HCT116 (cell line): ENCODE measurements around the gene ARHGEF40. TPM values are rescaled to one million over a fixed set of nuclear protein-coding genes. Genes with fewer than 3 reads are reported as not detected.

Experiments used
- ATAC-seq: fragments of 200-7000 bp; cut with Tn5 transposase; 2 replicates; pipeline ENCODE4 v1.9.1; 2020; ENCODE audit warnings: mild to moderate bottlenecking, moderate library complexity
- BruUV-seq: library from RNA; stranded (reverse); fragments of 400-500 nt; replicated peaks from 2 replicates; lab custom pipeline; 2021; lab: Mats Ljungman, UMichigan
- CTCF ChIA-PET: fragments of 300-600 bp; sonication (Branson Sonifier 250); formaldehyde crosslinking; loops from one replicate; lab custom pipeline; 2021; ENCODE audit warnings: antibody characterized with exemption; lab: Charles Lee
- POLR2A ChIA-PET: fragments of 300-600, 350-600 bp; sonication (Branson Sonifier 250); formaldehyde crosslinking; loops from one replicate; lab custom pipeline; 2021; ENCODE audit warnings: antibody characterized with exemption; lab: Charles Lee
- RAD21 ChIA-PET, 2 experiments: fragments of 300-600 bp; sonication (Branson Sonifier 250); formaldehyde crosslinking; loops; one replicate each; lab custom pipeline; 2023; ENCODE audit warnings: low total read pairs in 2 of 2; ENCODE audit not compliant: uncharacterized antibody in 2 of 2, unreplicated experiment in 2 of 2, low non-redundant PET in 1 of 2; lab: Charles Lee
- DNase-seq: peaks from one replicate; pipeline ENCODE4 v3.0.0-alpha.2; 2010; ENCODE audit warnings: low read depth, low spot score
- H2AFZ ChIP-seq: fragments of 200-600 bp; shearing (Covaris generic), sonication (generic); 2 replicates; pipeline ENCODE4 v1.6.1; 2017; ENCODE audit warnings: low read depth, mixed run types, mixed read lengths, antibody characterized with exemption, low read length; ENCODE audit not compliant: poor library complexity, severe bottlenecking
- H3K27ac ChIP-seq: 2 replicates; pipeline ENCODE4 v1.5.1; 2012; ENCODE audit warnings: low read depth, low read length
- H3K27me3 ChIP-seq: fragments of 200-600 bp; sonication (generic); 2 replicates; pipeline ENCODE4 v1.6.1; 2016; ENCODE audit warnings: mixed run types, low read length, mixed read lengths; ENCODE audit not compliant: insufficient read depth
- H3K36me3 ChIP-seq, 2 experiments: fragments of 200-500 bp in 1 of 2; fragments of 200-600 bp in 1 of 2; sonication (Bioruptor generic) in 1 of 2; sonication (generic) in 1 of 2; 2 replicates each; pipeline versions ENCODE4 v1.5.1 to v1.6.1; 2014 to 2016; ENCODE audit warnings: low read length in 2 of 2, inconsistent platforms in 1 of 2, mixed read lengths in 1 of 2, mixed run types in 1 of 2; ENCODE audit not compliant: insufficient read depth in 2 of 2, control insufficient read depth in 1 of 2
- H3K4me1 ChIP-seq, 2 experiments: fragments of 200-600 bp in 1 of 2; sonication (generic) in 1 of 2; 2 replicates each; pipeline versions ENCODE4 v1.5.1 to v1.6.1; 2012 to 2017; ENCODE audit warnings: low read length in 2 of 2, inconsistent platforms in 1 of 2, mild to moderate bottlenecking in 1 of 2, mixed read lengths in 1 of 2, mixed run types in 1 of 2, moderate library complexity in 1 of 2; ENCODE audit not compliant: insufficient read depth in 2 of 2, control insufficient read depth in 1 of 2
- H3K4me2 ChIP-seq: fragments of 200-600 bp; sonication (generic); 2 replicates; pipeline ENCODE4 v1.6.1; 2017; ENCODE audit warnings: mixed run types, low read length, mixed read lengths
- H3K4me3 ChIP-seq, 2 experiments: fragments of 200-600 bp in 1 of 2; sonication (generic) in 1 of 2; replicated peaks in 1 of 2; 2 replicates each; pipeline ENCODE4 v1.5.1; 2011 to 2016; ENCODE audit warnings: low read length in 2 of 2, control low read depth in 1 of 2, low read depth in 1 of 2, mild to moderate bottlenecking in 1 of 2, mixed read lengths in 1 of 2, mixed run types in 1 of 2
- H3K79me2 ChIP-seq: fragments of 200-600 bp; sonication (generic); 2 replicates; pipeline ENCODE4 v1.6.1; 2017; ENCODE audit warnings: mild to moderate bottlenecking, mixed run types, low read length, moderate library complexity, mixed read lengths; ENCODE audit not compliant: insufficient read depth
- H3K9ac ChIP-seq: fragments of 200-600 bp; sonication (generic); 2 replicates; pipeline ENCODE4 v1.6.1; 2016; ENCODE audit warnings: low read length, mixed read lengths
- H3K9me2 ChIP-seq: fragments of 200-600 bp; sonication (generic), shearing (Covaris generic); 2 replicates; pipeline ENCODE4 v1.6.1; 2017; ENCODE audit warnings: mixed run types, mild to moderate bottlenecking, moderate library complexity; ENCODE audit not compliant: insufficient read depth
- H3K9me3 ChIP-seq, 2 experiments: fragments of 200-500 bp in 1 of 2; fragments of 200-600 bp in 1 of 2; sonication (Bioruptor generic) in 1 of 2; sonication (generic) in 1 of 2; 2 replicates each; pipeline ENCODE4 v1.6.1; 2014 to 2017; ENCODE audit warnings: low read length in 2 of 2, mixed read lengths in 2 of 2, inconsistent platforms in 1 of 2, low read depth in 1 of 2, mild to moderate bottlenecking in 1 of 2, mixed run types in 1 of 2, moderate library complexity in 1 of 2; ENCODE audit not compliant: control insufficient read depth in 1 of 2, insufficient read depth in 1 of 2
- H4K20me1 ChIP-seq: fragments of 200-600 bp; sonication (generic), shearing (Covaris generic); 2 replicates; pipeline ENCODE4 v1.6.1; 2017; ENCODE audit warnings: mixed run types, mild to moderate bottlenecking, moderate library complexity; ENCODE audit not compliant: insufficient read depth
- ATF3 ChIP-seq: IDR thresholded peaks from 2 replicates; pipeline ENCODE4 v1.6.1; 2012
- CBX3 ChIP-seq: IDR thresholded peaks from 2 replicates; pipeline ENCODE4 v1.6.1; 2012; ENCODE audit warnings: low read depth
- CEBPB ChIP-seq: IDR thresholded peaks from 2 replicates; pipeline ENCODE4 v1.6.1; 2012; ENCODE audit warnings: low read depth
- EGR1 ChIP-seq: IDR thresholded peaks from 2 replicates; pipeline ENCODE4 v1.6.1; 2012; ENCODE audit warnings: low read depth
- ELF1 ChIP-seq: IDR thresholded peaks from 2 replicates; pipeline ENCODE4 v1.6.1; 2012; ENCODE audit warnings: low read depth, borderline replicate concordance
- EZH2 ChIP-seq: fragments of 200-600 bp; sonication (generic); IDR thresholded peaks from 2 replicates; pipeline ENCODE4 v1.6.1; 2017; ENCODE audit warnings: antibody characterized with exemption, mixed run types
- FOSL1 ChIP-seq: IDR thresholded peaks from 2 replicates; pipeline ENCODE4 v1.6.1; 2012; ENCODE audit warnings: low read depth
- JUND ChIP-seq: IDR thresholded peaks from 2 replicates; pipeline ENCODE4 v1.6.1; 2012
- POLR2A ChIP-seq: IDR thresholded peaks from 2 replicates; pipeline ENCODE4 v1.7.0; 2011; ENCODE audit warnings: borderline replicate concordance; ENCODE audit not compliant: insufficient read depth, insufficient read length; ENCODE audit errors: extremely low read depth
- POLR2AphosphoS5 ChIP-seq: IDR thresholded peaks from 2 replicates; pipeline ENCODE4 v1.6.1; 2011; ENCODE audit warnings: mild to moderate bottlenecking, low read depth, low read length, moderate library complexity
- SP1 ChIP-seq: IDR thresholded peaks from 2 replicates; pipeline ENCODE4 v1.6.1; 2012; ENCODE audit warnings: low read depth
- SRF ChIP-seq: IDR thresholded peaks from 2 replicates; pipeline ENCODE4 v1.6.1; 2012; ENCODE audit warnings: low read depth
- ZFX ChIP-seq: fragments of 450-650 bp; IDR thresholded peaks from 2 replicates; pipeline ENCODE4 v1.6.1; 2017
- intact Hi-C: fragments of 100-400 bp; cut with micrococcal nuclease; formaldehyde crosslinking; loops from 2 replicates; pipeline ENCODE4 v1.10.0; 2022
- total RNA-seq: library from RNA; stranded (reverse); gene quantifications from one replicate; pipeline ENCODE4 v1.2.1, GENCODE V29; 2021; ENCODE audit not compliant: unreplicated experiment
- TF ChIP-seq, protein P1 (sequence below): IDR thresholded peaks from 2 replicates; pipeline ENCODE4 v1.6.1; 2011; ENCODE audit warnings: mild to moderate bottlenecking, low read length, moderate library complexity; ENCODE audit not compliant: insufficient replicate concordance; ENCODE audit errors: extremely low read depth
- TF ChIP-seq, protein P2 (sequence below): IDR thresholded peaks from 2 replicates; pipeline ENCODE4 v1.6.1; 2012; ENCODE audit warnings: low read depth
- TF ChIP-seq, protein P3 (sequence below): IDR thresholded peaks from 2 replicates; pipeline ENCODE4 v1.6.1; 2012
- TF ChIP-seq, protein P4 (sequence below), 3 experiments: fragments of 200-600 bp in 1 of 3; sonication (generic) in 1 of 3; IDR thresholded peaks in 2 of 3; conservative IDR thresholded peaks in 1 of 3; 2 replicates each; pipeline ENCODE4 v1.5.1; 2012 to 2017; ENCODE audit warnings: low read depth in 2 of 3, low read length in 2 of 3, antibody characterized with exemption in 1 of 3, borderline replicate concordance in 1 of 3, control low read depth in 1 of 3, mild to moderate bottlenecking in 1 of 3, mixed read lengths in 1 of 3, mixed run types in 1 of 3, moderate library complexity in 1 of 3; ENCODE audit not compliant: insufficient read depth in 1 of 3

The ARHGEF40 gene
- total RNA-seq, 1 experiment from 2014 or later, result 6.3 TPM

- Histone ChIP-seq H3K36me3 (no peaks in the 10 kb centered on the region), H3K27ac (no peak within 1 kb of the TSS), H3K4me2 (no peak within 1 kb of the TSS), H3K9me3 (no peaks in the 10 kb centered on the region), H3K9ac (no peak within 1 kb of the TSS), H3K4me3 (no peak within 1 kb of the TSS), H3K9me2 (no peaks in the 10 kb centered on the region), H3K79me2 (no peaks in the 10 kb centered on the region), H2AFZ (no peak within 1 kb of the TSS), H3K4me1 (peaks cover 7 to 8% of the 10 kb centered on the region in 2 experiments; a peak in 3 of 4 replicates), H4K20me1 (no peaks in the 10 kb centered on the region), H3K27me3 (no peaks in the 10 kb centered on the region; the same call in 1 of the 2 replicates)
- ATAC-seq, result no peak
- ChIA-PET POLR2A (no interaction called here), CTCF (interaction anchor here (3.3 kb wide), 1 partner anchor 15 kb away, joined by 9 read pairs; no protein-coding TSS in a partner anchor), RAD21 (no interaction called here)
- TF ChIP-seq, protein P1, sequence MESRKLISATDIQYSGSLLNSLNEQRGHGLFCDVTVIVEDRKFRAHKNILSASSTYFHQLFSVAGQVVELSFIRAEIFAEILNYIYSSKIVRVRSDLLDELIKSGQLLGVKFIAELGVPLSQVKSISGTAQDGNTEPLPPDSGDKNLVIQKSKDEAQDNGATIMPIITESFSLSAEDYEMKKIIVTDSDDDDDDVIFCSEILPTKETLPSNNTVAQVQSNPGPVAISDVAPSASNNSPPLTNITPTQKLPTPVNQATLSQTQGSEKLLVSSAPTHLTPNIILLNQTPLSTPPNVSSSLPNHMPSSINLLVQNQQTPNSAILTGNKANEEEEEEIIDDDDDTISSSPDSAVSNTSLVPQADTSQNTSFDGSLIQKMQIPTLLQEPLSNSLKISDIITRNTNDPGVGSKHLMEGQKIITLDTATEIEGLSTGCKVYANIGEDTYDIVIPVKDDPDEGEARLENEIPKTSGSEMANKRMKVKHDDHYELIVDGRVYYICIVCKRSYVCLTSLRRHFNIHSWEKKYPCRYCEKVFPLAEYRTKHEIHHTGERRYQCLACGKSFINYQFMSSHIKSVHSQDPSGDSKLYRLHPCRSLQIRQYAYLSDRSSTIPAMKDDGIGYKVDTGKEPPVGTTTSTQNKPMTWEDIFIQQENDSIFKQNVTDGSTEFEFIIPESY, result no peak
- TF ChIP-seq FOSL1 (no peak), ELF1 (no peak), ATF3 (no peak), SRF (no peak), EGR1 (no peak), POLR2A (no peak), EZH2 (no peak), SP1 (no peak), CEBPB (no peak), ZFX (no peak), CBX3 (no peak), POLR2AphosphoS5 (no peak), JUND (no peak)
- TF ChIP-seq, protein P2, sequence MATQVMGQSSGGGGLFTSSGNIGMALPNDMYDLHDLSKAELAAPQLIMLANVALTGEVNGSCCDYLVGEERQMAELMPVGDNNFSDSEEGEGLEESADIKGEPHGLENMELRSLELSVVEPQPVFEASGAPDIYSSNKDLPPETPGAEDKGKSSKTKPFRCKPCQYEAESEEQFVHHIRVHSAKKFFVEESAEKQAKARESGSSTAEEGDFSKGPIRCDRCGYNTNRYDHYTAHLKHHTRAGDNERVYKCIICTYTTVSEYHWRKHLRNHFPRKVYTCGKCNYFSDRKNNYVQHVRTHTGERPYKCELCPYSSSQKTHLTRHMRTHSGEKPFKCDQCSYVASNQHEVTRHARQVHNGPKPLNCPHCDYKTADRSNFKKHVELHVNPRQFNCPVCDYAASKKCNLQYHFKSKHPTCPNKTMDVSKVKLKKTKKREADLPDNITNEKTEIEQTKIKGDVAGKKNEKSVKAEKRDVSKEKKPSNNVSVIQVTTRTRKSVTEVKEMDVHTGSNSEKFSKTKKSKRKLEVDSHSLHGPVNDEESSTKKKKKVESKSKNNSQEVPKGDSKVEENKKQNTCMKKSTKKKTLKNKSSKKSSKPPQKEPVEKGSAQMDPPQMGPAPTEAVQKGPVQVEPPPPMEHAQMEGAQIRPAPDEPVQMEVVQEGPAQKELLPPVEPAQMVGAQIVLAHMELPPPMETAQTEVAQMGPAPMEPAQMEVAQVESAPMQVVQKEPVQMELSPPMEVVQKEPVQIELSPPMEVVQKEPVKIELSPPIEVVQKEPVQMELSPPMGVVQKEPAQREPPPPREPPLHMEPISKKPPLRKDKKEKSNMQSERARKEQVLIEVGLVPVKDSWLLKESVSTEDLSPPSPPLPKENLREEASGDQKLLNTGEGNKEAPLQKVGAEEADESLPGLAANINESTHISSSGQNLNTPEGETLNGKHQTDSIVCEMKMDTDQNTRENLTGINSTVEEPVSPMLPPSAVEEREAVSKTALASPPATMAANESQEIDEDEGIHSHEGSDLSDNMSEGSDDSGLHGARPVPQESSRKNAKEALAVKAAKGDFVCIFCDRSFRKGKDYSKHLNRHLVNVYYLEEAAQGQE, result no peak
- TF ChIP-seq, protein P3, sequence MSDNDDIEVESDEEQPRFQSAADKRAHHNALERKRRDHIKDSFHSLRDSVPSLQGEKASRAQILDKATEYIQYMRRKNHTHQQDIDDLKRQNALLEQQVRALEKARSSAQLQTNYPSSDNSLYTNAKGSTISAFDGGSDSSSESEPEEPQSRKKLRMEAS, result no peak
- TF ChIP-seq, protein P4, sequence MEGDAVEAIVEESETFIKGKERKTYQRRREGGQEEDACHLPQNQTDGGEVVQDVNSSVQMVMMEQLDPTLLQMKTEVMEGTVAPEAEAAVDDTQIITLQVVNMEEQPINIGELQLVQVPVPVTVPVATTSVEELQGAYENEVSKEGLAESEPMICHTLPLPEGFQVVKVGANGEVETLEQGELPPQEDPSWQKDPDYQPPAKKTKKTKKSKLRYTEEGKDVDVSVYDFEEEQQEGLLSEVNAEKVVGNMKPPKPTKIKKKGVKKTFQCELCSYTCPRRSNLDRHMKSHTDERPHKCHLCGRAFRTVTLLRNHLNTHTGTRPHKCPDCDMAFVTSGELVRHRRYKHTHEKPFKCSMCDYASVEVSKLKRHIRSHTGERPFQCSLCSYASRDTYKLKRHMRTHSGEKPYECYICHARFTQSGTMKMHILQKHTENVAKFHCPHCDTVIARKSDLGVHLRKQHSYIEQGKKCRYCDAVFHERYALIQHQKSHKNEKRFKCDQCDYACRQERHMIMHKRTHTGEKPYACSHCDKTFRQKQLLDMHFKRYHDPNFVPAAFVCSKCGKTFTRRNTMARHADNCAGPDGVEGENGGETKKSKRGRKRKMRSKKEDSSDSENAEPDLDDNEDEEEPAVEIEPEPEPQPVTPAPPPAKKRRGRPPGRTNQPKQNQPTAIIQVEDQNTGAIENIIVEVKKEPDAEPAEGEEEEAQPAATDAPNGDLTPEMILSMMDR (IDR thresholded peaks at IDR 0.05 in 2 of 3, conservative IDR thresholded peaks at IDR 0.05 in 1 of 3; ENCODE audit: borderline replicate concordance in 1 of 3, insufficient read depth in 1 of 3, low read depth in 2 of 3, low read length in 2 of 3), result no peak
- no TSS peak for BruUV-seq
- intact Hi-C loops, result no loop called here
- no peak for DNase-seq
Observed at GRCh38 chr14:21029917-21030316, 40.2 kb upstream of the ARHGEF40 start, which contains the start of gene TPPP2. TSS of gene TPPP2 (plus strand) at chr14:21030217. CDS start at chr14:21030582, 365 bp downstream.
